Urothelium cell line (cell line): Measurements from ENCODE around the gene TUBGCP6.

Experiments used
- DNase-seq: peaks from one replicate; pipeline ENCODE4 v3.0.0; 2011; ENCODE audit warnings: low spot score, mixed read lengths
- FAIRE-seq: peaks from 2 replicates; lab custom pipeline; 2011; peaks lifted over from hg19 to GRCh38; lab: Jason Lieb, UNC

TUBGCP6 gene

DNA sequence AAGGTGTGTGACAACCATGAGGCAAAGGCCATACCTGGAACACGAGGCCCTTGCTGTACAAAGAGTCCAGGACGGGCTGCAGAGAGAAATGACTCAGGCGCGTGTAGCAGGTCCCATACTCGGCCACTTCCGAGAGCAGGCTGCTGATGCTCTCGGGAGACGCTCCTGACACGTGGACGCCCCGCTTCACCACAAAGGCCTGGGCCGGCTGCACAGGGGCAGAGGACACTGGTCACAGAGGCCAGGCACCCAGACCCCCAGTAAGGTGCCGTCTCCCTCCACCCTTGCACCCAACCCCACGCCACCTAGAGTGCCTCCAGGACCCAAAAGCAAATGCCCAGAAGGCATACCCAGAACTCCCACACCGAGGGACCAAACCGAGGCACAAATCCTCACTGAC is 15.5 kb downstream of the TUBGCP6 start:
- FAIRE-seq (no peak), DNase-seq (no peak)

DNA sequence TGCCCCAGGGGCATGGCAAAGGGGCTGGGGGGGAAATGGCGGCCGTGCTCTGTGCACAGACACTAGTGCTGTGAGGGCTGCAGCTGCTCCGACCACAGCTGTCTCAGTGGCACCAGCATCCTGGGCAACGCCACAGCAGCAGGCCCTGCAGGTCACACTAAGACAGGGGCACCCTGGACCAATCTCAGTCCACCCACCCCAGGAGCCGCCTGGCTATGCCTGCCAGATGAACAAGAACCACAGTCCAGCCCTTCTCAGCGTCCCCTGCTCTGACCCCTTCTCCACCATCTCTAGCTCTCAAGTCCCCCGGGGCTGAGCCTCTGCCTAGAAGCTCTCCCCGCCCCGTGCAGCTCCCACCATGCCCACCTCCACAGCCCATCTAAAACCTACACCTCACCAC is 16.5 kb downstream of the TUBGCP6 start:
- FAIRE-seq, result no peak

DNA sequence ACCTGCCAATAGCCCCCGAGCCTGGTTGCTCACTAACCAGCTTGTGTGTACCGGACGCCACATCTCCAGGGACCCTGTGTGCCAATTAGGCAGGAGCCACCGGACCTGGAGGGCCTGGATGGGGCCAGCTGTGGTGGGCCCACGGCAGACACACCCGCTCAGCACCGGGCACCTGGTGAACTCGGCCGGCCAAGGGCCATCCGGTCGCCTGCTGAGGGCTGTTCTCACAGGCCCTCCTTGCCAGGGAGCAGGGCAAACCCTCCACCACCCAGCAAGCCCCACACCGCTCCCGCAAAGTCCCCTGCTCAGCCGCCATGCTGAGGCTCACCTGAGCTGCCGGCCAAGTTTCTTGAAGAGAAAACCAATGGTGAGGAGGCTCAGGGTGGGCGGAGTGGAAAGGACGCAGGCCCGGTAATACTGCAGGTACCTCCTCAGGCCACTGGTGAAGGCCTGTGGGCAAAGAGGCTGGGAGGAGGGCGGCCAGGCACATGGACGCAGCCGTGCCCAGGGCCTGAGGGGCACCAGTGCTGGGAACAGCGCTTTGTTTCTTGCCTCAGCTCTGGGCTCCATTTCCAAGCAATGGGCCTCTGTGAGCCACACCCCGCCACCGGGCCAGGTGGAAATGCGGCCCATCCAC is 17.1 kb downstream of the TUBGCP6 start:
- FAIRE-seq (no peak), DNase-seq (no peak)

More for the DNA sequence above, 16.5 kb downstream of the TUBGCP6 start:
- no peak for DNase-seq

DNA sequence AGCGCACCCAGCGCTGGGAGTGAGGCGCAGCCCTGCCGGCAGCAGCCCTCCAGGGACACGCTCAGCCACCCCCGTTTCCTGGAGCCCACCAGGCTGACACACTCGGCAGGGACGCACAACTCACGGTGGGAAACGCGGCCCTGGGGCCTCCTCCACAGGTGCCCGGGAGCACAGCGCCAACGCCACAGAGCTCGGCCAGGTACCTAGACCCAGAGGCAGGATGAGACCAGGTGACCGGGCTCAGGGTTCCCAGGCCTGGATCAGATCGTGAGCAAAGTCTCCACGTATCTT is 18.0 kb downstream of the TUBGCP6 start:
- no peak for FAIRE-seq
- DNase-seq, result no peak

DNA sequence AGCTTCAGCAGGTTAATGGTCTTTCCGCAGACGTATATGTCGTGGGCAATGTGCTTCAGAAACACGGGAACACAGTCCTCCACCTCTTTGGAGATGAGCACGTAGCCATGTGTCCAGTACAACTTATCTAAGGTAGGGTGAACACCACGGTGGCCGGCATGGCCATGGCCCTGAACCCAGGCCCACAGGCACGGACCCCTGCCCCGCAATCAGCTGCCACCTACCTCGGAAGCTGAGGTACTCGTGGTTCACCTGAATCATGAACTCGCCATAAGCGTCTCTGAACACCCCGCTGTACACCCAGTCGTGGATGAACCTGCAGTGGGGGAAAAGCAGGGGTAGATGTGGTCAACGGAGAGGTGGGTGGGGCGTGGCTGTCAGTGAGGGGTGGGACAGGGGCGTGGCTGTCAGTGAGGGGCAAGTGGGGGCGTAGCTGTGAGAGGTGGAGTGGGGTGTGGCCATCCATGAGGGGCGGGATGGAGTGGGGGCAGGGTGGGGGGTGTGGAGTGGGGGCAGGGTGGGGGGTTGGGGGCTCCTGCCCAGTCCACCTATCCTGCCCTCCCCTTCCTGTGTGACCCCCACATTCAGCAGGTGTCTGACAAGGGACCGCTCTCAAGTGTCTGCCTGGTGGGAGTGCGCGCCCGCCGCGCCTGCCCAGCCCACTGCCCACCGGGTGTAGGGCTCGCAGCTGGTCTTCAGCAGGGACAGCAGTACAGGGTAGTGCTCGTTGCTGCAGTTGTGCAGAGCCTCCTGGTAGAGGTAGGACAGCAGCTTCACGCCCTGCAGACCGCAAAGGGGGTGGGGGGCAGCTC is 18.6 kb downstream of the TUBGCP6 start:
- FAIRE-seq (no peak), DNase-seq (no peak)

DNA sequence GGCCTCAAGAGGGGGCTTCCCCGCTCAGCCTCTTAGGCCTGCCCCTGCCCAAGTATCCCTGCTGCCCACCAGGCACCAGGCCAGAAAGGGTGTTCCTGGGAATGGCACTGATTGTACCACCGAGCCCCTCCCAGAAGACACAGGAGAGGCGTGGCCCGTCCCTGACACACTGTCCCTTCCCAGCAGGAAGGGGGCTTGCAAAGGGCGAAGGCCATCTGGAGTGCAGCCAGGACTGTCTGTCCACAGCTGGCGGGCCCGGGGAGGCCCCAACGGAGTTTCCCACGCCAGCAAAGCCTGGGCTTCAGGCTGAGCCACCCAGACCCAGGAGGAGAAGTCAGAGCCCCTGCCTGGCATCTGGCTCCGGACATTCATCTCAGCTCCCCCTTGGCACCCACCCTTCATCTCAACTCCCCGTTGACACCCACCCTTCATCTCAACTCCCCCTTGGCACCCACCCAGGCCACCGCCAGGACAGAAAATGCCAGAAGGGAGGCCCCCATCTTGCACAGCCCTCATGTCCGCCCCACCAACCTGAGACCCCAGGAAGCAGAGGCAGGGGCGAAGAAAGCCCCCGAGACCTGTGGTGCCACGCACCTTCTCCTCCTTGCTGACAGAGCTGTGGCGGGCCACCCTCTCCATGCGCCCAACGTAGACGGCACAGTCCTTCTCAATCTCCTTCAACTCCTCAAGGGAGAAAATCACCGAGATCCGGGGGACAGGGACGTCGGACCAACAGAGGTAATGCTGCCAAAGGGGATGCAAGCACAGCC is 19.4 kb downstream of the TUBGCP6 start:
- no peak for FAIRE-seq

DNA sequence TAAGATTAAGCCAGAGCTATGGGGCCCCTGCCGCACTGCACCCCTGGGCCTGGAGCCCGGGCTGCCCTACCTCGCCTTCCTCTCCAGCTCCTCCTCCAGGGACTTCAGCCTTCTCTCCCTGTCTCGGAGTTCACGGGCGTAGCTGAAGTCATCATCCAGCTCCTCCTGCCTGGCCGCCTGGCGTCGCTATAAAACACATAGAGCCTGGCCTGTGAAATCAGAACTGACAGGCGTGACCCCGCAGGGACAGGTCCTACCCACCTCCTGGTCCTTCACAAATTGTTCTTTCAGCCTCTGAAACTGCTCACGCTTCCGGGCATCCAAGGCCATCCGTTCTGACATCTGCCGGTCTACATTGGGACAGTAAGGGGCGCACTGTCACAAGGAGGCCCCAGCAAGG is 20.8 kb downstream of the TUBGCP6 start:
- FAIRE-seq, result no peak
- no peak for DNase-seq

More for the DNA sequence above, 19.4 kb downstream of the TUBGCP6 start:
- no peak for DNase-seq

DNA sequence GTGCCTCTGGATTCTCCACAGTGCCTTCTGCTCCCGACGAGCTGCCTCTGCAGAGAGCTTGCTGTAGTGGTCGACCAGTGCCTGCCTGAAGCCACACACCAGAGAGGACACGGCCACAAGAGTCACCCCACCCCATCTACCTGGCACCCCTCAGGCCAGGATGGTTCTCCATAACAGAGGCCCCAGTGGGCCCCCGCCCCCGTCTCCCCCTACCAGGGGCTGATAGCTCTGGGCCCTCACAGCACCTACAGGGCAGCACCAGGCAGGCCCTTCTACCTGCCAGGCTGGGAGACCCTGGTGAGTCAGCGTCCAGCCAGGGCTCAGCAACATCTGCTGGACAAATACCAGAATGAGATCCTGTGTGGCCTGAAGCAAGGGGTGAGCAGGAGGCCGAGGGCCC is 22.3 kb downstream of the TUBGCP6 start:
- DNase-seq (no peak), FAIRE-seq (no peak)

DNA sequence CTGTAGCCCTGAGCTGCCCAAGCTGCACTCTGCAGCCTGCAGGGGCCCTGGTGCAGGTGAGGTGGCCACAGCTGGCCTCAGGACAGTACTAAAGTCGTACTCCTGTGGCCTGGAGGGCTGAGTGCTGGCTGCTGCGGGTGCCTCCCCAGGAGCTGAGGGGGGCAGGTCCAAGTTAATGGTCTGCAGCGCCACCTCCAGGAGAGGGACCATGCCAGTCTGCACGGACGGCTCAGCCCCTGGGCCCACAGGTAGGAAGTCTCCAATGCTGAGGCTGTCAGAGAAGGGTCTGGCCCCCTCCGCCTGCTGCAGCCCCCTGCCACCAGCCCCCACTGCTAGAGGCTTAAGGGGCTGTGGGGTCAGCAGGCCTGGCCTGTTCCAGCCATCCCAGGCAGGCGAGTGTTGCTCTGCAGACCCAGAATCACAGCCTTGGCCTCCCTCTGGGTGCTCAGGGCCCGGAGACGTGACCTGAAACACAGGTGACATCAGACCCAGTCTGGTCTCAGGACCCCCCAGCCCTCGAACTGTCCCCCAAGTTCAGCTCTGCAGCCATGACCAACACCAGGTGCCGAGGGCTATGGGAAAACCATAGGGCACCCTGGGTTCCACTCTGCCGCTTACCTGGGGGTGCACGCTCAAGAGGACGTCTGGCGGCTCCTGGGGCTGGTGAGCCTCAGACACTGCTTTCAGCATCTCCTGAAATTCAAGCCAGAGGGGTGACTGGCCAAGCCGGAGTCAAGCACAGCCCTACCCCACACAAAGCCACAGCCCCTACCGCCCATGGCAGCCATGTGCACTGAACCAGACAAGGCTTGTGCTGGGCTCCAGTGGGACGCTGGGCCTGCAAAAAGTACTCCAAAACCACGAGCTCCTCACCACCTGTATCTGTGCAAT is 23.2 kb downstream of the TUBGCP6 start:
- DNase-seq, result no peak
- no peak for FAIRE-seq

DNA sequence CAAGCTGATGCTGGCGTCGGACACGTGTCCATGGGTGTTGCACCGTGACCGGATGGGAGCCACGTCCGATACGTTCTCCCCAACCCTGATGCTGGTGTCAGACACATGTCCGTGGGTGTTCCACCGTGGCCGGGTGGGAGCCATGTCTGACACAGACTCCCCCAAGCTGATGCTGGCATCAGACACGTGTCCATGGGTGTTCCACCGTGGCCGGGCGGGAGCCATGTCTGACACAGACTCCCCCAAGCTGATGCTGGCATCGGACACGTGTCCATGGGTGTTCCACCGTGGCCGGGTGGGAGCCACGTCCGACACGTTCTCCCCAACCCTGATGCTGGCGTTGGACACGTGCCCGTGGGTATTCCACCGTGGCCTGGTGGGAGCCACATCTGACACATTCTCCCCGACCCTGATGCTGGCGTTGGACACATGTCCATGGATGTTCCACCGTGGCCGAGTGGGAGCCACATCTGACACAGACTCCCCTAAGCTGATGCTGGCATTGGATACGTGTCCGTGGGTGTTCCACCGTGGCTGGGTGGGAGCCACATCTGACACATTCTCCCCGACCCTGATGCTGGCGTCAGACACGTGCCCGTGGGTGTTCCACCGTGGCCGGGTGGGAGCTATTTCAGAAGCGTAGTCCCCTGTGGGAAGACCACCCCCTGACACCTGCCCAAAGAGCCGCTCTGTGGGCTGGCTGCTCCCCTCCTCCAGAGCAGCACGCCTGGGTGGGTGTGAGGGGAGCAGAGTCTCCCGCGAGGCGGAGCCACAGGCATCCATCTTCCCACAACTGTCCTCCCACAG is 24.0 kb downstream of the TUBGCP6 start:
- FAIRE-seq, result peak; percentile 76
- no peak for DNase-seq

DNA sequence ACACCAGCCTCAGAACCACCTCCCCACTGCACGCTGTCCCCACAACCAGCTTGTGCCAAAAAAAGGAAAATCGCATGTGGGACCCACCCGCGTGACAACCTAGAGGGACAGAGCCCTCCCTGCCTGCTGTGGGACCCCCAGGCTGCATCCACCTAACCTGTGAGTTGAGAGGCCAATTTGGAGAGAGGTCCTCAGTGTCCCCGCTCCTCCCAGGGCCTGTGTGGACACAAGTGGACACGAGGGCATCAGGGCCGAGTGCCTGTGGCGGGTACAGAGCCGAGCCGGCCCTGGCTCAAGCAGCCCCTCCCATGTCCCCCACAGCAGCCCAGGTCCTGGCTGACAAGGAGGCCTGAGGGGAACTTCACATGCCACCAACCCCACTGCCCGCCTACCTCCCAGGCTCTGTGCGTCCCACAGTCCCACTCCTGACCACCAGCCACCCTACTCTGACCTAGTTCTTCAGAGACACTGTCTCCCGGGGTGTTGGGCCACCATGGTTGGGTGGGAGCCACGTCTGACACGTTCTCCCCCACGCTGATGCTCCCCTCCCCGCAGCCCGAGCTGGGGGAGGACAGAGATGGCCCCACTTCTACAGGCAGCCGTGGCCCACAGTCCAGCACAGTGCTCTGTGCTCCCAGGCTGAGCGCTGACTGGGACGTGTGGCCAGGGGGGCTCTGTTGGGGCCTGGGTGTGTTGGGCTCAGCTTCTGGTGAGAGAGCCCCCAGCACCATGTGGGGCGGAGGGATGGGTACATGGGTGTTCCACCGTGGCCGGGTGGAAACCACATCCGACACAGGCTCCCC is 24.8 kb downstream of the TUBGCP6 start:
- no peak for FAIRE-seq
- DNase-seq, result no peak

DNA sequence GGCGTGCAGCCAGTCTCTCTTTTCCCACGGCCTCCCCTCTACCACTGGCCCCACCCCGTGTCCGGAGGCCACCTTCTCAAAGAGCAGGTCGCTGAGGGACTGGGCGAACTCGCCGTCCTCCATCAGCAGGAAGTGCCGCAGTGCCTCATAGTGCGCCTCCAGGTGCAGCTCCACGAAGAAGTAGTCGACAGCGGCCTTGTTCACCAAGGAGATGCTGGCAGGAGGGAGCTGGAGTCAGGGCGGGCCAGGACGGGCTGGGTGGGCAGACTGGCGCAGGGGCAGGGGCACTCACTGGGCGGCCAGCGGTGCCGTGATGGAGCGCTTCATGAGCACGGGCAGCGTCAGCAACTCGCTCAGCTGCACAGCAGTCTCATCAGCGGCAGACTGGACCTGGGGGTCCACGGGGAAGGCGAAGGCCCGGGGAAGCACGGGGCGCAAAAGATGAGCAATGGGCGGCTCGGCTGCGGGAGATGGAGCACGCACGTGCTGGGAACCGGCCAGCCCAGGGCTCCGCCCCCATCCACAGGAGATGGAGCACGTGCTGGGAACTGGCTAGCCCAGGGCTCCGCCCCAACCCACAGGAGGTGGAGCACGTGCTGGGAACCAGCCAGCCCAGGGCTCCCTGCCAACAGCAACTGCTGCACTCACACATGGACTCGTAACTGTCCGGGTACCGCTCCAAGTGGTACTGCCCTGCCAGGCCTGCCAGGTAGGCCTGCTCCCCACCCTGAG is 25.7 kb downstream of the TUBGCP6 start:
- peak; percentile 53 for FAIRE-seq
- peak; percentile 73 for DNase-seq

DNA sequence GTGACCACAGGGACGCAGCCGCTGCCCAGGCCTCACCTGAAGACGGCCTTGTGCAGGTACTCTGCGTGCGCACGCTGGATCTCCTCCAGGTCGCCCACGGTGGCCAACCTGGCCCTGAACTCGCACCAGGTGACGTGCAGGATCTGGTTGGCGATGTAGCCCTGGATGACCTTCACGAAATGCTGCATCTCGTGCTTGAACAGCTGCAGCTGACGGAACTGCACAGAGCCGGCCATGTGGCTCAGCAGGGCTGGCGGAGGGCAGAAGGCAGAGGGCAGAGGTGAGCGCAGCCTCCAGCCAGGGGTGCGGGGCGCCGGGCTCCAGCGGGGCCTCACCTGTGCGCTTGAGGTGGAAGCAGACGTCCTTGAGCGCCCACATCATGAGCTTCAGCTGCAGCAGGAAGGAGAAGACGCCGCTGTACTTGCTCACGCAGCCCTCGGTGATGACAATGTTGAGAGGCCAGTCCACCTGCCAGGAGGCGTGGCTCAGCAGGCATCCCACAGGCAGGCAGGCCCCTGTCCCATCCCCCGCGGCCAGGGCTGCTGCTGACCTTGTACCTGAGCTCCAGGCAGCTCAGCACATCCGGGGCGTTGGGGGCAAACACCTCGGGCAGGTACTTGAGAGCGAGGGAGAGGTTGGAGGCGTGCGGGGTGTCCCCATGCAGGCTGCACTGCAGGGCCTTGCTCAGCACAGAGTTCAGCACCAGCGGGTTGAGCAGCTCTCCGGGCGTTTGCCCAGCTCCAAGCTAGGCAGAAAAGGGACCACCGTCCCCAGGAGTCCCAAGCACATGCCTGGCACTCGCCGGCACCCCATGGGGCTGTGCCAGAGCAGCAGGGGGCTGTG is 26.4 kb downstream of the TUBGCP6 start:
- DNase-seq (no peak), FAIRE-seq (no peak)

DNA sequence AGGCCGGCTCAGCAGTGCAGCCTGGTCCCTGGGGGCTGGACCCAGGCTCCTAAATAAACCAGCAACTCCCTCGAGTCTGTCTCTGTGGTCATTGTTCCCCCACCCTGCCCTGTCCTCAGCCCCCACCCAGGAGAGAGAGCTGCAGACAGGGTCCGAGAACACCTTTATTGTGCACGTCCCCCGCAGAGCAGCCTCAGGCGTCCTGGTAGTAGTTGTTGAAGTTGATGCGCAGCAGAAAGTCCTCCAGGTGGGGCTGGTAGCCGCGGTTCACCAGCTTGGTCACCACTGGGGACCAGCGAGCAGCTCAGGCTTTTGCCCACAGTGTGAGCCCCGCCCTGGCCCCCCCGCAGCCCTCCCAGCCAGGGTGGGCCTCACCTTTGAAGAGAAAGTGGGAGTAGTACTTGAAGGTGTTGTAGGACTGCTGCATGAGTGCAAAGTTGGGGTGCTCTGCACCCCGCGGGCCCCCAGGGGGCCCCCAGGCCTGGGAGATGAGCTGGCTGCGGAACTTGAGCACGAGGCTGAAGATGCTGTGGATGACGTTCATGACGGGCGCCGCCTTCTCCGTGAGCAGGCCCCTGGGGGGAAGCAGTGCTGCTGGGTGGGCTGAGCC is 27.2 kb downstream of the TUBGCP6 start:
- DNase-seq, result no peak
- FAIRE-seq, result no peak

DNA sequence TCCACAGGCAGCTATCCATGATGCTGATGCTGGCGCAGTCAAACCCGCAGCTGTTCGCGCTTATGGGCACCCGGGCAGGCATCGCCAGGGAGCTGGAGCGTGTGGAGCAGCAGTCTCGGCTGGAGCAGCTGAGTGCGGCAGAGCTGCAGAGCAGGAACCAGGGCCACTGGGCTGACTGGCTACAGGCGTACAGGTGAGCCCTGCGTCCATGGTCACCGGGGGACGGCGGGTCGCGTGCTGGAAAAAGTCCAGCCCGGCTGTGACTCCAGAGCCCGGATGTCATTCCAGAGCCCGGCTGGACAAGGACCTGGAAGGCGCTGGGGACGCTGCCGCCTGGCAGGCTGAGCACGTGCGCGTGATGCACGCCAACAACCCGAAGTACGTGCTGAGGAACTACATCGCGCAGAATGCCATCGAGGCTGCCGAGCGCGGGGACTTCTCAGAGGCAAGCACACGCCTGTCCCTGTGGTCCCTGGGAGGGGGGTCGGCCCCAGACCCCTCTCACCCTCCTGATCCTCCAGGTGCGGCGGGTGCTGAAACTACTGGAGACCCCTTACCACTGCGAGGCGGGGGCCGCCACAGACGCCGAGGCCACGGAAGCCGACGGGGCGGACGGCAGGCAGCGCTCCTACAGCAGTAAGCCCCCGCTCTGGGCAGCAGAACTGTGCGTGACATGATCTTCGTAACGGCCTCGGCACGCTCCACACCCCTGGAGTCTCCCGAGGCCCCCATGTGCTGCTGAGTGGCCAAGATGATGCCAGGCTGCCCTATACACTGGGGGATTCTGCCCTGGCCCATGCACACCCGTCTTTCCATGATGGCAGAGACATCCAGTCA is 27.9 kb downstream of the TUBGCP6 start:
- no peak for FAIRE-seq

DNA sequence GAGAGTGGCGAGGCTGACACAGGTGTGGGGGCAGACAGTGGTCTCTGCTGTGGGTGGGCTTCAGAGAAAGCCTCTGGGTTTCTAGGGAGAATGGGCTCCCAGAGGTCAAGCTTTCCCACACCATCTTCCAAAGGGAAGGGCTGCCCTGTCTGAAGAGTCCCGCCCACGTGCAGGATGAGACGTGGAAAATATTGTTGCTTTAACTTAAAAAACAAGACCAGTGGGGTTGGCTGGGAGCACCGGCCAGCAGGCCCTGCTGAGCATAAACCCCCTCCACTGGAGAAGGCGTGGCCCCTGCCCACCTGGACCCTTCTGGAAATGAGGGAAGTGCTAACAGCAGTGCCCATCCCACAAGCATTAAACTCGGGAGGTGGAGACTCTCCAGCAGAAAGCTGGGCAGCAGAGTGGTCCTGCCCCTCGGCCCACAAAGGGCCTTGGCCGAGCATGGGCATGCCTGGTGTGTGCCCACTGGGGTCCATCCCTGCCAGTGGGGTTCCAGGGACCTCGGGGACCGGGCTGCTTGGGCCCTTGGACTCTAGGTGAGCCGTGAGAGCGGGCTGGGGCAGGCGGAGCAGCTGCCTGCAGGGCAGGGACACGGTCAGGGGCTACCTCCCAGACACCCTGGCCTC is 28.7 kb downstream of the TUBGCP6 start:
- DNase-seq (no peak), FAIRE-seq (no peak)

More for the DNA sequence above, 27.9 kb downstream of the TUBGCP6 start:
- DNase-seq, result no peak
